NCI-H146 treated with DMSO at 0.1 percent for 48 hours (cell line): ENCODE data around the gene GRIK4.
"Not testable (repeated sequence)": the region's sequence is repeated elsewhere in the genome, so short reads cannot be mapped to it uniquely, and the experiment has no call there.

Source experiments
- DNase-seq: peaks from one replicate; lab custom pipeline; 2025; ENCODE audit not compliant: unreplicated experiment; lab: John Stamatoyannopoulos, UW

Gene GRIK4

DNA sequence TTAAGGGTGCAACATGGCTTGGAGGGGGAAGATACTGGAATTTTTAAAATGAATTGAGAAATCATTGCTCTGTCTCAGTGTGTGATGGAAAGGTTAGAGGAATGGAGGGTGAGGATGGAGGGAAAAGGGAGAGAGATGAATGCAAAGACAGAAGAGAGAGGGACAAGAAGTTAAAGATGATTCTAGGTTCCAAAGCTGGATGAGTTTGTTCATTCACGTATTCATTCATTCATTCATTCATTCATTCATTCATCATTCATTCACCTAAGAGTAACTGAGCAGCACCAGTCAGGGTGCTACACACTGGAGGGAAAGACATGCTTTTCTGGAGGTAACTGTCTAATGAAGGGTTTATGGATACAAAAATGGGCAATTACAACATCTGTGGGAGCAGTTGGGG lies 209.2 kb downstream of the GRIK4 start:
- DNase-seq = no peak

DNA sequence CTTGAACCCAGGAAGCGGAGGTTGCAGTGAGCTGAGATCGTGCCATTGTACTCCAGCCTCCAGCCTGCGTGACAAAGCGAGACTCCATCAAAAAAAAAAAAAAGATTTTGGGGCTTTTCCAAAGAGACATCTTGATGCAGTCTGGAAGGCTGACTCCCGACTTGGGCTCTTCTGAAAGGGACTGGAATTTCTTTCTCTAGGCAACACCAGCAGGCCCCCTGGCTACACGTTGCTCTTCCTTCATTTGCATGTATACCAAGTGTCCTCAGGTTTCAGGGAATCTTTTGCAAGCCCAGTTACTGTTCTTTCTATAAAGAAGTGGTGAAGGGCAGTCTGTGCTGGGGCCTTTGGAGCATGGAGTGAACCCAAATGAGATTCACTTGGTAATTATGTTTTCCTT lies 211.0 kb downstream of the GRIK4 start:
- DNase-seq = no peak

DNA sequence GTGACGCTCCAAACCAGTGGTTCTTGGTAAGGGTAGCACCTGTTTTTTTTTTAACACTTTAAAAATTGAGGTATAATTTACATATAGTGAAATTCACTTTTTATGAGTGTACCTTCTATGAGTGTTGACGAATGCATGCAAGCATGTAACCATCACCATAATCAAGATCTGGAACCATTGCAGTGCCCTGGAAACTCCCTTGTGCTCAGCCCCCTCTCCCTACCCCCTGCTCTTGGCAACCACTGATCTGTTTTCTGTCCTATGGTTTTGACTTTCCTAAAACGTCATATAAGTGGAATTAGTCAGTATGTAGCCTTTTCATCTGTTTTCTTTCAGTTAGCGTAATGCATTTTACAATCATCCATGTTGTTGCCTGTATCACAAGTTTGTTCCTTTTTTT lies 212.2 kb downstream of the GRIK4 start:
- DNase-seq = no peak

DNA sequence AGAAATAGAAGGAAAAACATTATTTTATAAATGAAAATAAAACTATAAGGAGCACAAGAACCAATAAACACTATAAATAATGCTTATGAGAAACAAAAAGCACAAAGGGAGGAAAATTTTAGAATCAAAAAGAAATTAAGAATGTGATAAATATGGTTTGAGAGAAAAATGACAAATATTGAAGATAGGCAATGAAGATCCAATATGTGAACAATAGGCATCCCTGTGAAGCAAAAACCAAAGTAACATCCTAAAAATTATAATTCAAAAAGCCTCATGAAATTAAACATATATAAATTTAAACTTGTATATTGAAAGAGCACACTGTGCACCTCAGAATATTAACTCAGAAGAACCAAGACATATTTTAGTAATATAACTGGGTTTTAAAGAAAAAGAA lies 216.2 kb downstream of the GRIK4 start:
- DNase-seq = no peak

DNA sequence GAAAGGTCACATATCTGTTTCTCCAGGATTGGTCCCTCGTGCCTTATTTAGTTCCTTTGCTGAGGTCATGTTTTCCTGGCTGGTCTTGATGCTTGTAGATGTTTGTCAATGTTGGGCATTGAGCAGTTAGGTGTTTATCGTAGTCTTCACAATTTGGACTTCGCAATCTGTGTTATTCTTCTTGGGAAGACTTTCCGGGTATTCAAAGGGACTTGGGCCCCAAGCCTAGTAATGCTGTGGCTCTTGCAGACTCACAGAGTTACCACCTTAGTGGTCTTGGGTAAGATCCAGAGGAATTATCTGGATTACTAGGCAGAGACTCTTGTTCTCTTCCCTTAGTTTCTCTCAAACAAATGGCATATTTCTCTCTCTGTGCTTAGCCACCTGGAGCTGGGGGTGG lies 223.5 kb downstream of the GRIK4 start:
- no peak for DNase-seq

DNA sequence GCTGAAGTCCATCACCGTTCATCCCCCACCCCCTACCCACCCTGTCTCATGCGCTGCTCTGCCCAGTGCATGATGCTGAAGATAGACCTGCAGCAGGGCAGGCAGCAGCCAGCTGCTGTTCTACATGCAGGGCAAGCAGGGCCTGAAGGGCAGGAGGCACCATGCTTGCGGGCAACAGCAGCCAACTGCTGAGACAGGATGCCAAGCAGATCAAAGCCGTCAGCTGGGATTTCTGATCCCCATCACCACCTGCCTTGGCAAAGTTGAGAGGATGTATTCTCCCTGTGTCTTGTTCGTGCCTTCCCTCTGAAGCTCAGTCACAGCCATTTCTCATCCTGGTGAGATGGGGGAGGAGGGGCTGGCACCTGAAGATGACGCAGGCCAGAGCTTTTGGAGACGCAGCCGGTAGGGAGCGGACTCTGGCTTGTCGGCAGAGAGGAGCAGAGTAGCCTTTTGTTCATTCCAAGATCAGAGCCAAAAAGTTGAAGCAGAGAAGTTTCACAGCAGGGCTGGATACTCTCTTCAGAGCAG lies 227.0 kb downstream of the GRIK4 start:
- DNase-seq = no peak

DNA sequence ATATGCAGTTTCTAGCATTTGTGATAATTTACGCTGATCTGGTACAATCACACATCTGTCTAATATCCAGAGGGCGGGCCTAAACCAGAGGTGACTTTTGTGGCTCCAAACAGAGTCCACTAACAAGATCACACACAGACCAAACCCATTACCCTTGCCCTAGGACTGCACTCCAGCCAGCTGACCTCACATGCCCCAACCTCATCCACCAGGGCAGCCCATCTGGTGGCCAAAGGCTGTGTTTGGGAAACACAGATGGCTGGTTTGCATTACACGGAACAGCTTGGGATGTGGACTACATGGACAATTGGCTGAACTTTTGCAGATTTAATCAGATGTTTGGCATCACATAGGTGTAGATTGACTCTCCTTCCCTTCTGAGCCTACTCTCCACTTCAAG lies 228.2 kb downstream of the GRIK4 start:
- no peak for DNase-seq

DNA sequence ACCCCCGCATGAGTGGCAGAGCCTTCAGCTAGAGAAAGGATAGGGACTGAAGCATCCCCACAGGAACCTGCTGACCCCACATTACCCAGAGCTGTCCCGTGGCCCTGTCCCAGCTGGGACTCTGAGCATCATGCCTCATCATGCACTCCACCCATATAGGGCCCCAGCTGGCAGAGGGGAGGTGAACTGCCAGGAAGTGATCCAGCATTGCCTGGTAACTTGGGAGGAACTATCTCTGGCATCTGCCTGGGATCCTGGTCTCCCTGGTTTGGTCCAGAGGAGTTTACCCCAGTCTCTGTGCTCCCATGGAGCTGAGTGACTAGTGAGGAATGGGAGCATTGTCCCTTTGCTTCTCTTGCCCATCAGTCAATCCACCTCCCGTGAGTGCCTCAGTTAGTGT lies 228.8 kb downstream of the GRIK4 start:
- DNase-seq = no peak

DNA sequence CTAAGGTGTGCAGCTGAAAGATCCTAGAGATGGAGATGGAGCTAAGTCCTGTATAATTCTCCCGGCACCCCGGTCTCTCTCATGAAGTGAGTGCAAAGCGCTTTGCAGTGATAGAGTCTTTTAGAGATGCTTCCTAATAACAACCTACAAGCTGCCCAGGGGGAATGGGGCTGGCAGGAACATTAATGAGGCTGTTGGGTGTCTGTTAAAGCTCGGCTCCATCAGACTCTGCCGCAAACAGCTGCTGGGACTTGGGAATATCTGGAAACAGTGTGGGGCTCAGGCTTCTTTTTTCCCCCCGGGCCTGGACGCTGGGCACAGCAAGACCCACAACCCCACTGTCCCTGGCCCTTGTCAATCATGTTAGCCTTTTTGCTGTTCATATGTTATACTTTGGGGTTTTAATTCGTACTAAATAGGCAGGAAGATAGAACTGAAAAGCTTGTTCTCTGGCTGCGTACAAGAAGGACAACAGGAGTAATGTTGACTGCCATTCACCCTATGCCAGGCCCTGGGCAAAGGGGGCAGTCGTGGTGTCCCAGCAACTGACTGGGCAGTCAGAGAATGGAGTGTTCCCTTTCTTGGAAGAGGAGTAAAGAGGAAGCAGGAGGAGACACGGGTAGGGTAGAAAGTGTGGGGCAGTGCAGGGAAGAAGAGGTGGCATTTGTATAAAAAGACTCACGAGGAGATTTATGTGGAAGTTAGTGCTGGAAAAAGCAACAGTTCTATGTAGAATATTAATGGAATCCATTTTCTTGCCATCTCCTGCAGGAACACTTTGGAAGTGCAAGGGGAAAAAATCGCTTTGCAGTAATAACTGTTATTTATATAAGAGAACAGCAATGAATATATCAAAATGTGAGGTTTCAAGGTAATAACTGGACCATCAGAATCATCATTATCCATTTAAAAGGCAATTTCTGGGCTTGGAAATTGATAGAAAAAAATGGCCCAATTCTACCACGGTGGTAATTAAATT lies 232.8 kb downstream of the GRIK4 start:
- no peak for DNase-seq

DNA sequence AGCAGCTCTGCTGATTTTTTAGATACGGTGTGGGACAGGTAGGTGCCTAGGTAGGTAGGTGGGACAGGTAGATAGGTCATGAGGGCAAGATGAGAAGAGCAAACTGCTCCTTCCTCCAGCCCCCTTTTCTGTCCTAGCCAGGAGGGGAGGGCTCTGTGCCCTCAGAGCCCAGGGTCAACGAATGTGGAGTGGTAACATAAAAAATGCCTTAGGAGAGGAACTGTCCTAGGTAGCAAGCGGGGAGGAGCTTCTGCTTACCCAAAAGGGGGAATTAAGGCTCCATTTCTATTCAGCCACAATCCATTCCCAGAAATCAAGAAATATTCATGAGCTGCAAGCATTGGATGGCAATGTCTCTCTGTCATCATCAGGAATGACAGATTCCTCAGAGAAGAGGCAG lies 234.8 kb downstream of the GRIK4 start:
- no peak for DNase-seq

DNA sequence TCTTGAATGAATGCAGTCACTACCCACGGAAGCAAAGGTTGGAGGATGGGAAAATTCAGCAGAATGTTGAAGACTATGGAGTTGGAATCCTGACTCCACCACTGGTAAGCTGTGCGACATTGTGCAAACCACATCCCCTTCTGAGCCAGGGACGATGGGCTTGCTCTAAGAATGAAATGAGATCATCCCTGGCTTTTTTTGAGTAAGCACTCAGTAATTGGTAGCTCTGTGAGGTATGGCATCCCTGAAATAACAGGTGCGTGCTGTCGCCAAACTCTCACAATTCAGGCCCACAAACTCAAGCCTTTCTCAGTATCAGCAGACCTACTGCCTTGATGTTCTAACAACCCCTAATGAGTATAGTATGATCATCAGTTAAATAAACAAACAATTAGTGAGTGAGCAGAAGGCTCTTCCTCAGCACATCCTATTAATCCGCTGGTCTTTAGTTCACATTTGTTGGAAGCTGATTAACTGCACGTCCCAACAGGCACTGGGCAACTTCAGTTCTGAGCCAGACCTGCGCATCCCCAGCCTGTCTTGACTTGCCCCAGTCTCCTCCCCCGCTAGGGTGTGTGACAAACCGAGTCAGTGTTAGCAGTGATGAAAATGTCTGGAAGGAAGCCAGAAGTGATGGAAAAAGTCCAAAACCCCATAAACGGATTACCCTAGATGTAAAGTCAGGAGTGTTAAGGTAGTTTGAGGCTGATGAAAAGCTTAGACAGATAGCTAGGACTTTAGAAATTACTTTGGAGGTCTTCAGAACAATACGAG lies 235.5 kb downstream of the GRIK4 start:
- no peak for DNase-seq

DNA sequence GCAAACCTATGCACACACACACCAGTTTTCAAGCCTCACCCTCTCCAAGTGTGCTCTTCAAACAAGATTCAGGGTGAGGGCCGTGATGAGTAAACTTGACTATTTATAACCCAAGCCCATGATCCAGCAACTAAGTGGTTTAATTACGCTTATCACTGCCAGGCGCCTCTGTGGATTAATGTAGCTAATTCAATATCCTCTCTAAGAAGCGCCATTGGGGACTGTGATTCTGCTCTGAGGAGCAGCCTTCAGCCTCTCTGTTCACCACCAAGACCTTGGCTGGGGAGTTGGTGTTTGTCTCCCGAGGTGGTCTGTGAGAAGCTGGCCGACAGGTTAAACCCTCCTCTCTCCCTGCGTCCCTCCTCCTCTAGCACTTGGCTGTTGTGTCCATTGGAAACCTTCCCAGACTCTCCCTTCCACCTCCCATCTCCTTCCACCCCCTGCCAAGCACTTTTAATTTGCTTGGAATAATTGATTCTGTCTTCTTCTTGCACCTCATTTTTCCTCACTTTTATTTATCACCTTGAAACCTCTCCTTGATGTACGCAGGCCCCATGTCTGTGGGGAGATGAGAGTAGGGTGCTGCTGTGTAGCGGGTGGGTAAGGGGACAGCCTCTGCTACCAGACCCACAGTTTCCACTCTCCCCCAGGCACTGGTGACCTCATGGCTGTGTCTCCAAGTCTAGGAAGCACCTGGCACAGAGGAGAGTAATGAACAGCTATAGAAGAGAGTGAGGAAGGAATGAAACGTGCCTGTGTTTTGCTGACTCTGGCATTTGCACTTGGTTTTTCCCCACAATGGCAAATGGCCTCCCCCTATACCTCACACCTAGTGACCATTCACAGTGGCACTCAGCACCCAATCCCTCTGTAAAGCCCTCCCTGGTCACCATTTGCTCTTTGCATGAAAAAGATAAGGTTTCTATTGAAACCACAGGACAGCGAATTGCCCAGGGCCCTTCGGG lies 236.6 kb downstream of the GRIK4 start:
- no peak for DNase-seq

DNA sequence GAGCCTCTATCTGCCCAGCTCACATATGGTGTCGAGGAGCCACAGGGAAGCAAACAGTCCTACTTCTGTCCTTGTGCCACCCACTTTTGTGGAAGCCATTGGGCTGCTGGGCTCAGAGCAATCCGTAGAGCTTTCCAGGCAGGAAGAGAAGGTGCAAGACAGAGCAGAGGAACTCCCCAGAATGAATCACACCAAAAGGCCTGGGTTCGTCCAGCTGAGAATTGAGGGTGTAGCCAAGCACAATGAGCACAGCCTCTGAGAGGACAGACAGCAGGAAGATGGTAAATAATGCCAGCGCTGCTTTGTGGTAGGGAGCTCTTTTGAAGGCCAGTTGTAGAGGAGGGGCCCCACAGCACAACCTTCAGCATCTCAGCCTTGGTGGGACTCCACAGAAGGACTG lies 237.8 kb downstream of the GRIK4 start:
- no peak for DNase-seq

DNA sequence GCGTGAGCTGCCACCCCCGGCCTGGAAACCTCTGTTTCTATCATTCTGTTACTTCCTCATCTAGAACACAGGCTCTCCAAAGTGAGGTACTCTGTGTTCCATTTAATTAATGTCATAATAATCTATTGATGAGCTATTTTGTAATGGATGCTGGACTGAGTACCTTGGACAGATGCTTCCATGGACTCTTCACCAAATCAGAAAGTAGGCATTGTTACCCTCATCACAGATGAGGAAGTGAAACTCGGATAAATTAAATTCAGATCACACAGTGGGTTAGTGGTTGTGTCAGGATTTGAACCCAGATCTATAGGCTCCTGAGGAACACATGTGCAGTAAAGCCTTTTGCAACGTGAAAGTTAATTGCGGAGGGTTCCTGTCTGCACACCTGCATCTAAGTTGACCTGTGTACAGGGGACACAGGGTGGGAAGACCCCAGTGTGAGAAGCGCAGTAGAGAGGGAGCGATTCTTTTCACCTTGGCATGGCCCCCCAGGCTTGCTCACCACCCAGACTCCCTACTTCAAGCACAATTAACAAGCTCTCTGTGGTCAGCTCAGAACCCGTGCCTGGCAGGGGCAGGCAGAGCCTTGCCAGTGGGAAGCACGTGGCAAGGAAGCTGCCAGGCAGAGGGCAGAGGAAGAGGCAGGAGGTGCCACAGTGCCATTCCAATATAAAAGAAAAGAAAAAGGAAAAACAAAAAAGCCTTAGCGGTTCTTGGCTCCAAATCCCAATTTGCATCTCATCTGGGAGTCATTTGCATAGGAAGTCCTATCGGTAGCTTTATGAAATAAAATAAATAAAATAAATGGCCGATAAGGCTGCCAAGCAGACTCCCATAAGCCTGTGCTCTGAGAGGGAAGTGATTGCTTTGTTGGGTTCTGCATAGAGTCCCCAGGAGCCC lies 239.3 kb downstream of the GRIK4 start:
- DNase-seq = no peak

DNA sequence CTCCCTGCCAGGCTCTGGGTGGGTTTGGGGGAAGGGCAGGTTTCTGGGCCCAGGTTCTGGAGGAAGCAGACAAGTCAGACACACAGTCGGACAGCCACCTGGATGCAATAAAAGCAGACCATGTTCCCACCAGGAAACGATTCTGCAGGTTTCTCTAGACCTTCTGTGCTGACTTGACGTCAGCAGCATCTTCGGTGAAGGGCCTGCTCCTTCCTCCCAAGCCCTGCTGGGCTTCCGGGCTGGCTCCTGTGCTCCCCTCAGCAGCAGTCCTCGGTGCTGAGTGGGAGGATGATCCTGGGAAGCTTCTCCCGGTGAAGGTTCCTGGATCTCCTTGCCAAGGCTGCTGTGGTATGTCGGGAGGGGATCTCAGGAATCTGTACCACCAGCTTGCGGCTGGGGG lies 240.0 kb downstream of the GRIK4 start:
- DNase-seq = no peak

DNA sequence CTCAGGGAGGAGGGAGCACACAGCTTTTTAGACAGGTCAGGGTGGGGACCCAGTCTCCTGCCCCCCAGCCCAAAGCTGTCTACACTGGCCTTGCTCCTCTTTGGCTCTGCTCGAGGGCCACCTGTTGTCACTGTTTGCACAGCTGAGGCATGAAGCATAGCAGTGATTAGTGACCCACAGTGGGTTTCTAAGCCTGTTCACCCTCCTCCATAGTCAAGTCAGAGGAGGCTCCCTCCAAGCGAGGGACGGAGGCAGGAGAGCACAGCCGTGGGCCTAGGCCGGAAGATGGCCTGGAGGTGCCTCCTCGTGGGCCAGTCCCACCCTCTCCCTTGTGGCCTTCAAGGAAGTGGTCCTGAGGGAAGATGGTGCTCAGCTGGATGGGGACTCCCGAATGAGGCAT lies 241.1 kb downstream of the GRIK4 start:
- no peak for DNase-seq

DNA sequence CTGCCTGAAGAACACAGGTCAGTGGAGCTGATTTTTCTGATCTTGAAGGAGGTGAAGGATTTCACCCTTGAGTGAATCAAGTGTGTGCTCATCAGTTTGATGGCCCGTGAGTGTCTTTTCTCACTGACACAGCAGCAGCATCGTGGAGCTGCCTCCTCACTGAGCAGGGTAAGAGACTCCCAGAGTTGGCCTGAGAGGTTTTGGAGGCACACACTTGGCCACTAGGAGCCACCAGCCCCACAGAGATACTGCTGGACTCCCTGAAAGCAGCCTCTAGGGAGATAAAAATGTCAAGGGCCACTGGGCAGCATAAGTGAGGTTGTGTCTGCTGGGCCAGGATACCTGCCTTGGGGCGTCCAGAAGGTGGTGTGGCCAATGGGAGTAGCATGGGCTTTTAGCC lies 245.4 kb downstream of the GRIK4 start:
- DNase-seq = no peak

DNA sequence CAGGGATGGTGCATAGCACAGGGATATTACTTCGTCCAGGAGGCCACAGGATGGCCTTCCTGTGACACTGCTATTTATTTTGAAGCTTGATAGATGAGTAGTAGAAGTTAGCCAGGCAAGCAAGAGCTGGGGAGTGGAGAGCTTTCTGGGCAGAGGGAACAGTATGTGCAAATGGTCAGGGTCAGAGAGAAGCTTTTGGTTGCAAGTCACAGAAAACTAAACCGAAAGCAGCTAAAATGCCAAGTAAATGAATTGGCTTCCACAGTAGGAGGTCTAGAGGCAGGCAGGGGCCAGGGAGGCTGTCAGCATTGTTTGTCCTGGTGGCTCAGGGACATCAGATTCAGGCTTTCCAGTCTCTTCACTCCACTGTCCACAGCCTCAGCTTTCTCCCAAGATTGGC lies 247.5 kb downstream of the GRIK4 start:
- no peak for DNase-seq

DNA sequence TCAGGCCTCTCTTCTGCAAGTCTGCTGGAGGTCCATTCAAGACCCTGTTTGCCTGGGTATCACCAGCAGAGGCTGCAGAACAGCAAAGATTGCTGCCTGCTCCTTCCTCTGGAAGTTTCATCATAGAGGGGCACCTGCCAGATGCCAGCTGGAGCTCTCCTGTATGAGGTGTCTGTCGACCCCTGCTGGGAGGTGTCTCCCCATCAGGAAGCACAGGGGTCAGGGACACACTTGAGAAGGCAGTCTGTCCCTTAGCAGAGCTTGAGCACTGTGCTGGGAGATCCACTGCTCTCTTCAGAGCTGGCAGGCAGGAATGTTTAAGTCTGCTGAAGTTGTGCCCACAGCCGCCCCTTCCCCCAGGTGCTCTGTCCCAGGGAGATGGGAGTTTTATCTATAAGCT lies 254.2 kb downstream of the GRIK4 start:
- not testable (repeated sequence) for DNase-seq

DNA sequence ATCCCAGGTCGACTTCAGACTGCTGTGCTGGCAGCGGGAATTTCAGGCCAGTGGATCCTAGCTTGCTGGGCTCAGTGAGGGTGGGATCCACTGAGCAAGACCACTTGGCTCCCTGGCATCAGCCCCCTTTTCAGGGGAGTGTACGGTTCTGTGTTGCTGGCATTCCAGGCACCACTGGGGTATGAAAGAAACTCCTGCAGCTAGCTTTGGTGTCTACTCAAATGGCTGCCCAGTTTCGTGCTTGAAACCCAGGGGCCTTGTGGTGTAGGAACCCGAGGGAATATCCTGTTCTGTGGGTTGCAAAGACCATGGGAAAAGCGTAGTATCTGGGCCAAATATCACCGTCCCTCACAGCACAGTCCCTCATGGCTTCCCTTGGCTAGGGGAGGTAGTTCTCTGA lies 254.8 kb downstream of the GRIK4 start:
- DNase-seq = no peak
